Epidermal melanocyte (primary cell): ENCODE measurements around the gene CELF4.
A peak's percentile ranks its signal among the peaks of the same experiment; 100 is the strongest.

Source experiments
- DNase-seq: peaks from one replicate; pipeline ENCODE4 v3.0.0; 2011; ENCODE audit warnings: low spot score; ENCODE audit not compliant: insufficient read length

The CELF4 gene

DNA sequence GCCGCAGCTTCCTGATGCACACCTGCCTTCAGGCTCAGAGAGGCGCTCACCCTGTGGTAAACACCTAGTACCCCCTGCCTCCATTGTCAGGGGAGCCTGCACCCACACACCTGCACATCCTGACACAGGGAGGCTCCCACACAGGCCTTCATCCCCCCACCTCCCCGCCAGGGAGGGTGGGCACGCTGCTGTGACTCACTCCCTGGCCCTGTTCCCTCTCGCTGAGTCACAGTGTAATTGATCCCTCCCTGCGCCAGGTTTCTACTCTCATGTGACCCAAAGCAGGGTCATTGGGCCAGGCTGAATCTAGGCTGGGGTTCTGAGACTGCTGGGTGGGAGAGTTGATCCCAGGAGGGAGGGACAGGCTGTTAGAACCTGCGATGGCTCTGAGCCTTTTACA, 8.5 kb upstream of the CELF4 start:
- DNase-seq: no peak

DNA sequence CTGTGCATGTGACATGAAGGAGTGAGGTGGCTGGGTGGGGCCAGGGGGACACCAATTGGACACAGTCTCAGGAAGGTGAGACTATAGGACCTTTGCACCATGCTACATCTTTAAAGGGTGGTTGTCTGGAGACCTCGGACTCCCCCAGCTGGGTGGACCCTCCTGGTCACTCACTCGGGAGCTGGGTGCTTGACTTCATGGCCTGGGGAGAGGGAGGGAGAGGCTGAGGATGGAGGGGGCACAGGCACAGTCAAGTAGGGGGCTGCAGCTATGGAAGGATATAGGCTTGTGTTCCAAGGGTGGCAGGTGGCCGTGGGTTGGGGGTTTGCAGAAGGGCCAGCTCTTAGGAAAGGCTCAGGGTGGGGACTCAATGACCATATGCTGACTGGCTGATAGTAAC, 7.1 kb upstream of the CELF4 start:
- DNase-seq: no peak

DNA sequence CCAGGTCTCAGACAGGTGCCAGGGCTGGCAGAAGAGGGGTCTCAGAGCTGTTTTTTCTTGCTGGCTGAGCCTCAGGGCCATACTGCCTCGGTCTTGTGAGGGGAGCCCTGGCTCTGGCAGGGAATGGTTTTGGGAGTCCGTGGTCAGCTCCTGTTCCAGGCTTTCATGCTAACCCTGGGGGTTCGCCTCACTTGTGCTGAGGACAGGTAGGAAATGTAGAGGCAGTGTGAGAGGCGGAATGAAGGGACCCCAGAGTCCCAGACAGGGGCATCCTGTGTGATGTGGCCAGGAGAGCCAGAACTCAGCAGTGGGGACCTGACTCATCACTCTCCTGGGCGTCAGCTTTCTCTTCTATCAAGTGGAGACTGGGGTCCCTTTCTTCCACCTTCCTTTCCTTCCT, 5.7 kb upstream of the CELF4 start:
- no peak for DNase-seq

DNA sequence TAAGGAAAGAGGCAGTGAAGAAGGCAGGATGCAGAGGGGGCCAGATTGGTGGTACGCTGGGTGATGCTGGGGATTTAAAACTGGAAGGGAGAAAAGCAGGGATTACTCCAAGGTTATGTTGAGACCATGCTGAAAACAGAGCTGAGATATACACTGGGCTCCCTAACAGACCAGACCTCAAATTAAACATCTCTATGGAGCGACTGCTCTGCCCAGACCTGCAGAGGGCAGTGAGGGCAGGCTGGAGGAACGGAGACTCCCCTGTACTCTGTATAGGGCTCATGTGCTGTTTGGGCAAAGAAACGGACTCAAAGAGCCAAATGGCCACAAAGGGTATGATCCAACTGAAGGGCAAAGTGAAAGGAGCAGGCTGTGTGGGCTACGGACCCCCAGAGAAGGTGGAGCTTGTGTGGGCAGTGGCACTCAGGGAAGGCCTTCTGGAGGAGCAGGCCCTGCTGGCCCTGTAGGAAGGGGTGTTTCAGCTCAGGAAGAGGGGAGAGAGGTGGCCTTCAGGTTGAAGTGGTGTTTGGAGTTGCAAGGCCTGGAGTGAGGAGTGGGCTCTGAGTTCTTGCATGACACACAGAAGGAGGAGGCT, 4.8 kb upstream of the CELF4 start:
- no peak for DNase-seq

DNA sequence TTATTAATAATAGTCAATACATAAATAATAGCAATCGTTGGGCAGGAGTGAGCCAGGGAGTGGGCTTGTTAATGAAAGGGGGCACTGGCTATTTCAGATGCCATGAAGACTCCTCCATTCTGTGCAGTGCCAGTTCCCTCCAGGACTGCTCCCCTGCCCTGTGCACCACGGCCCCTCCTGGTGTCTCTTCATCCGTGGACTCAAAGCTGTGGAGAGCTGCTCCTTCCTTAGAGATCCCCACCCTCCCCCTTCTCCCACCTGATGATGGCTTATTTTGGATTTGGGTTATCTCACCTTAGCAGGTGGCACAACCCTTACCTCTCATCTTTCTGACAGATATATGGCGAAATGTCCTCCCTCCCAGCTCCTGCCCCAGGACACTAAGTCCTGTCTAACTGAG, 3.1 kb upstream of the CELF4 start:
- DNase-seq: no peak

DNA sequence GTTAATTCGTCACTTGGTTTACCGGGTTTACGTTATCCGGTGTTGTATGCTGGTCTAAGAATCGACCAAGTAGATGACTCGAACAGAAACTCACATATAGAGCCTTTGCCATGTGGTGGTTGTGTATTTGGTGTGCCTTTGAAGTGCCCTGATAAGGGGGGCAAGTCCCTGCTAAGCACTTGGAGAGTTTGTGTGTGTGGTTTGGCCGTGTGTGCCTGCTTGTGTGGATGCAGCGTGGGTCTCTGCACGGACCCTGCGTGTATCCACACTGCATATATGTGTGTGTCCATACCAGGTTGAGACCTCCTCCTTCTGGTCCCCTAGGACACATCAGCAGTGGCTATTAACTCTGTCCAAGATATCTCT, 2.4 kb upstream of the CELF4 start:
- DNase-seq: no peak

DNA sequence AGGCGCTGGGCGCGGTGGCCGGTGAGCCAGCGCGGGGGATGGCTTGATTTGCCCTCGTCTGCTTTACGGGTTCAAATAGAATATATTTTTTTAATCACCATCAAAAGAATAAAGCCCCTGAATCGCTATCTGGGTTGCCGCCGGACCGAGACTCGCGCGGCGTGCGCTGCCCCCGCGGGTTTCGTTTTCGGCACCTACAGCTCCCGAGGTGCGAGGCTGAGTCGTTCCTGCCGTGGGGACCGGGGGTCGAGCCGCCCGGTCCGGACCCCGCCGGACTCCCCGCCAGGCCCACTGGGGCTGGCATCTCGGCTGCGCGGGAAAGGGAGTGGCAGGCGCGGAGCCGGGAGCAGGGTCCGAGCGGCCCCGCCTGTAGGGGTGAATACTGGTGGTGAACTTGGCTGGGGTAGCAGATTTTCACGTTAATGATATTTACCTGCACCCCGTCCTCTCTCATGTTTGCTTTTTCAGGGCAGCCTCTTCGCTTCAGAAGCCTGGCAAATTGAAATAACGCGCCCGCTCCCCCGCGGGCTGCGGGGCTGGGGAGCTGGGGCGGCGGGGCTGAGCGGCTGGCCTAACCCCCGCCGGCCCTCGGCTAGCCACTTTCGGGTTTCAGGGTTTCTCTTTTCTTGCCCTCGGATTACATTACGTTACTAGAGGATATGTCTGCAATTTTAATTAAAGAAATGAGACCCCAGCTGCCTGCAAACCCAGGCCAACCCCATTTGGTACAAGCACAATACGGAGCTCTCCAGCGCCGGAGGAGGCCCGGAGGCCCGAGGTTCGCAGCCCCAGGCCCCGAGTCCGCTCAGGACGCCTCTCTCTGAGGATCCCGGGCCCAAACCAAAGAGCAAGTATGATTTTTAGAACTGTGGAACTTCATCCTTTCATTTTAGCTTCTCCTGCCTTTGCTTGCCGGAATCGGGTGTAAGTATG, 1.7 kb upstream of the CELF4 start:
- no peak for DNase-seq

DNA sequence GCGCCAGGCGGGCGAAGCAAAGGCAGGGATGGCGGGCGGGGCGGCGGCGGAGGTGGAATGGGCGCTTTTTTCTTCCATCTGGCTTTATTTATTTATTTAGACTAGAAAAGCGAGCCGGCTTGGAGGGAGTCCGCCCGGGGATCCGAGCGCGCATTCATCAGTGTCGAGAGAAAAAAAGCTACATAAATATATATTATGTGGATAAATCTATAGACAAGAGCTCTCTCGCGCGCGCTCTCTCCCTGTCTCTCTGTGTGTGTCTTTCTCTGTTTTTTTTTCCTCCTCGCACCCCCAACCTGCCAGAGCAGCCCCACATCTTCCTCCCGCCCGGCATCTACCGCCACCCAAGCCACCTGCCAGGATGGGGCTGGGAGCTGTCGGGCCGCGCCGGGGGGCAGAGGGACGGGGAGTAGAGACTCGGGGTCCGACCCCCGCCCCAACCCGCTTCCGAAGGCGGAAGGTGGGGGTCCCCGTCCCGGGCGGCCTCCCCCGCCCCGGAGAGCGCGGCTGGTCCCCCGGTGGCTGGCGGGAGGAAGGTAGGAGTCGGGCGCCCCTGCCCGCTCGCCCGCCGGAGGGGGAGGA, 972 bp upstream of the CELF4 start:
- no peak for DNase-seq

DNA sequence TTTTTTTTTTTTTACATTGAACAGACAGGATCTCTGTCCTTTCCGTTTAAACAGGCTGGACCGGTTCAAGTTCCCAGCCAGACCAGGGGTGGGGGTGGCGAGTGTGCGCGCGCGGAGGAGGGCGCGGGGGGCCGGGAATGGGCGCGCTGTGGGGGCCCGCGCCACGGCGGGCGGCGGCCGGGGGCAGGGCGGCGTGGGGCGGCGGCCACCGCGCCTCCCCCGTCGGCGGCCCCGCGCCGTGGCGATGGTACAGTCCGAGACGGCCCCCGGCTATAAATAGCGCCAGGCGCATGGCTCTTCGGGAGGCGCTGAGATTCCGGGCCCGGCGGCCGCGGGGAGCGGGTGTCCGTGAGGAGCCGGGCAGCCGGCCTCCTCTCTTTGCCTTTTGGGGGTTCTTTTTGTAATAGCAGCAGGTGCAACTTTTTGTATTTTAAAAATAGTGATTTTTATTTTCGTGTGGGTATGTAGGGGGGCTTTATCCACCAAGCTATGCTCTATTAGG, 430 bp upstream of the CELF4 start:
- peak; percentile 59 for DNase-seq

DNA sequence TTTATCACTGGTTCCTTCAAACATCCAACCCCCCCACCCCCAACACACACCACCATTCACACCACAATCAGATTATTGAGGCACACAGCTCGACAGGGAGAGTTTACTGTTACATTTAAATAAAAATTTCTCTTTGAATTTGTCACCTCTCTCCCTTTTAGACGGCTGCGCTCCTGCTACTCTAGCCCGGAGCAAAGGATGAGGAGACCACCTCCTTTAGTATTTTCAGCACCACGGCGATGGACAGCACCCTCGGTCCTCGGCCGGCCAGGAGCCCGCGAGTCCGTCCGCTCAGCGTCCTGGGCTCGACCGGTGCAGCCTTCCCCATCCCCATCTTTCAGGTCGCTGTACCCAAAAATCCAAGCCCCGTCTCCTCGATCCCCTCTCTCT, 892 bp downstream of the CELF4 start:
- DNase-seq: peak; percentile 41

DNA sequence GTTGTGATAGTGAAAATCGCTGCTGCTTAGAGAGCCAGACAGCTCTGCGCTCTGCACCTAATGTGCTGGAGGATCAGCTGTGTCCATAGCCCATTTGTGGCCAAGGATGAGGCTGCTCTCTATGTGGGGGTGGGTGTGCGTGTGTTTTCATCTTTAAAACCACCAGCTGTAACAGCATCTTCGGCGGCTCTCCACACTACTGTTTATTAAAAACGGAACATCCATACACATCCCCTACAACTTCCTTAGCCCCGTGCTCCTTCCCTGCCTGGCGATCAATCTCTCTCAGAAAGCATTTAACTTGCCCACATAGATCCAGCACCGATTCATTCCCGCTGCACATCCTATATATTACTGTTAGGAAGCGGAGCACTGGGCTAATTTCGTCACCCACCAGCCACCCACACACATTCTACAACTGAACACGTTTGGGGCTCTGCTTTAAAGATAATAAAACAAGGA, 1.6 kb downstream of the CELF4 start:
- no peak for DNase-seq

DNA sequence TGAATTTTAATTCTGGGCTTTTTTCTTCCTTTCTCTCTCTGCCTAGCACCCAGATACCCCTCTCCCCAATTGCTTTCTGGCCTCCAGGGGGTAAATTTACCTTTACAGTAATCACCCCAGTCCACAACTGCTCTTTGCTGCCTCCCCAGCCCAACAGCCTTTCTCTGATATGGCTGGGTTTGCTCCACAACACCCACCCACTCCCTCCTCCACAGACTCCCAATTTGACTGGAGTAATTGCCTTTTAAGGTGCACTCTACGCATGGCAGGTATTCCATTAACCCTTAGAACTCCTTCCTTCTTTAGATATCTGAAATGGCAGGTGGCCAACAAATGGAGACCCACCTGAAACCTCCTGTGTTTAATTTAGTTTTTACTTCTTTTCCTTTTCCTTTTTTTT, 3.6 kb downstream of the CELF4 start:
- no peak for DNase-seq

DNA sequence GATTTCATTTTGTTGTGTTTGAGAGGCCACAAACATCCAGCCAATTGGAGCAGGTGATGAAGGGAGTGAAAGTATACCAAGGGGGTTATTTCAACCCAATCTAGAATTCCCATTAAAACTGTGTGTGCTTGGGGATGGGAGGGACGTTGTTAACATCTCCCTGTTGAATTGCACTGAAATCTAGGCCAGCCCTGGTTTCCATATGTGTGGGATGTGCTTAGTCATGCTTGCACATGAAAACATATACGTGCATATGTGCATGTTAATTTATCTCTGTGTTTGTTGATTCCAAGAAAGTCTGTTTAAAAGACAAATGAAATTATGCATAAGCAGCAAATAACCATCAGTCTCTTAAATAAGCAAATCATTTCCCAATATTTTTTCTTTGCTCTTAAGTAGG, 5.6 kb downstream of the CELF4 start:
- no peak for DNase-seq

DNA sequence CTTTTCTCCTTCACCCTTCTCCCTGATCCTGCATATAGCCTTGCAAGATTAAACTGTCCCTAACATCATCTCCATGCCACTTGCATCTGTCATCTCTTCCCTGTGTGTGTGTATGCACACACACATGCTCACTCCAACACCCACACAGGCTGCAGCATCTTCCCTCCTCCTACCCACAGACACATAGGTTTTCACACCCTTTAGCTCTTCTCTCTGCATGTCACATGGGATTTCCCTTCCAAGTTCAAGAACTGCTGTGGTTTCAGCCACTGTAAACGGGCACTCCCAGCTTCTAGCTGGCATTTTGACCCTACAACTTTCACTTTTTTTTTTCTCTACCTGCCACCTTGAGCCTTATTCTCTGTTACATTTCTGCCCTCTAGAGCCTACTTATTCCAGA, 6.4 kb downstream of the CELF4 start:
- DNase-seq: no peak

DNA sequence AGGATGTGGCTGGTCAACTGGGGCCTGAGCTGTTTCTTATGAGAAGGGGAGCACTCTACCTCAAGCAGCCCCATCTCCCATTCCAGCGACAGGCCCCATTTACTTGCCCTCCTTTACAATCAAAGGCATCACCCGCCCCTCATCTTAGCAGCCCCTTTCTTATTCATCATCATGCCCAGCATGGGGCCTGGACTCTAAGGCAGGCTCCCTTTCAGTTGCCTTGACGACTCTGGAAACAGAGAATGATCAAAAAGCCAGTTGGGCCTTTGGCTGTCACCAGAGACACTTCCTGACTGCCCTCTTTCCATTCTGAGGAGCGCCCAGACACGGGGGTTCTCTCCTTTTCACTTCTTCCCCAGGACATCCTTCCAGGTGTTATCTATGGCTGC, 11.2 kb downstream of the CELF4 start:
- DNase-seq: no peak

DNA sequence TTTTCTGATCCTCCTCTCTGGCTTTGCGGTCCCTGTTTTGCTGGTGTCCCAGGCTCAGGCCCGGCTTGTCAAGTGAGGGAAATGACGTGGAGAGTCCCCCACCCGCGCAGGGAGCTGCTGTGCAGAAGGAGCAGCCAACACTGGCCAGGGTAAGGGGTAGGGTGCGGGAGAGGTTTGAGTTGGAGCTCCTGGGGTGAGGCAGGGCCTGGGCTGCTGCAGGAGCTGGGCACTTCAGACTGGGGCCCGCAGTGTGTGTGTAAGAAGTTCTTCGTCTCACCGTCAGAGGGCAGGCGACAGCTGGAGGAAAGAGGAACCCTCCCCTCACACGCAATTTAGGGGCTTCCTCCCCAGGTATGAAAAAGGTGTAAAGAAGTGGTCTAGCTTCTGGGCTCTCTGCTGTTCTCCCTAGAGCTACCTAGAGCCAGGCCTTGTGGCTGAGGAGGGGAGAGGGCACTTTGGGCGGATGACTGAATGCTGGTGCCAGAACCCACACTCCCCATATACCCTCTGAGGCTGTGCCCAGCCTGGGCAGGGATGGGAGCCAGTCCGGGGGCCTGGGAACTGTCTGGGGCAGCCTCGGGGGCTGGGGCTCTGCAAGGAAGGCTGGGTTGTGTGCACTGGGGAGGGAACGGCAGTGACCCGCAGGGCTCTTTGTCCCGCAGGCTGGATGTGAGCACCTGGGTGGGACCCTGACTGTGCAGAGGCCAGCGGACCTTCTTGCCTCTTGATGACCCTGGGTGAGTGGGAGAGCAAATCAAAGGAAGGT, 11.8 kb downstream of the CELF4 start:
- DNase-seq: no peak

DNA sequence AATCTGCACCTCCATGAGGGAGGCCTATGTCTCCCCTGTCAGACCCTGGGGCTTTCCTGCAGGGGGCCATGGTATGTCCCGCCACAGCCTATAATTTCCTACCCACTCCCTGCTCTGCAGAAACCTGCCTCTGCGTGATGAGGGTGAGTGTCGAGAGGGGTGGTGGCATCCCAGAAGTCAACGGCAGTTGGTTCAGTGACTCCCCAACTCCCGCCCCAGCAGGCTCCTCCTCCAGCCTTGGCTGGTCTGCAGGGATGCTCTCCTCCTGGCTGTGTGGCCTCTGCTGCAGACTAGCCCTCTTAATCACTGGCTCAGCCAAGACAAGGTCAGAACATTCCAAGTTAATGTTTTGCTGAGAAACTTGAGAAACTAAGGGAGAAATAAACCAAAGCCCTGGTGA, 13.3 kb downstream of the CELF4 start:
- DNase-seq: no peak

DNA sequence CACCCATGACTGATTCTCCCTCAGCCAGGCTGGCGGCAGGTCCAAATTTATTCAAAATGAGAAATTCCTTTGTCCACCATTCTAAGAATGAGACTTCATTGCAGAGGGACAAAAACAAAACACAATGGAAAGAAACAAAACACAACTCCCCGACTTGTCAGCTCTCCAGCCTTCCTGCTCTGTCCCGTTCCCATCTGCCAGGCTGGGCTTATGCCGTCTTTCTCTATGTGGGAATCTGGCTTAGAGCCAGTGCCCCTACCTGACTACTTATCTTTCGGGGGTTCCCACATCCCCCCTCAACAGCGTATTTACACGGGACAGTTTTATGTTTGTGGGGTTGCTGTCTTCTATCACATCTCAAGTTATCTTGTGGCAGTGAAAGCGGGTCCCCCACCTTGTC, 13.8 kb downstream of the CELF4 start:
- DNase-seq: no peak

DNA sequence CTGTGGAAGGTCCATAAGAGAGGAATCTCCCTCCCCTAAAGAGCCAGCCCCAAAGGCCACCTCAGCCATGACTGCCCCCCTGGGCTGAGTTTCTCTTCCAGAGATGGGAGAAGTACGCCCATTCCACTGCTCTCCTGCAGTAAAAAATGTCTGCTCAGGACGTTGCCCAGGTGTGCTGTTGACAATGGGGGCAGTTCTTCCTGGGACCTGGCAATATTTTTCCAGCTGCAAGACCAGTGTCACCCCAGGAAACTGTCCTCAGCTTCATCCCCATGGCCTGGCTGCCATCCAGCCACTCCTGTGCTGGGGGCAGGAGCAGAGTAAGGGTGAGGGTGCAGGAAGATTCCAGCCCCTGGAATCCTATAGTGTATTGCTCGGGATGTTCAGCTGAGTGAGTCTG, 14.3 kb downstream of the CELF4 start:
- DNase-seq: no peak

DNA sequence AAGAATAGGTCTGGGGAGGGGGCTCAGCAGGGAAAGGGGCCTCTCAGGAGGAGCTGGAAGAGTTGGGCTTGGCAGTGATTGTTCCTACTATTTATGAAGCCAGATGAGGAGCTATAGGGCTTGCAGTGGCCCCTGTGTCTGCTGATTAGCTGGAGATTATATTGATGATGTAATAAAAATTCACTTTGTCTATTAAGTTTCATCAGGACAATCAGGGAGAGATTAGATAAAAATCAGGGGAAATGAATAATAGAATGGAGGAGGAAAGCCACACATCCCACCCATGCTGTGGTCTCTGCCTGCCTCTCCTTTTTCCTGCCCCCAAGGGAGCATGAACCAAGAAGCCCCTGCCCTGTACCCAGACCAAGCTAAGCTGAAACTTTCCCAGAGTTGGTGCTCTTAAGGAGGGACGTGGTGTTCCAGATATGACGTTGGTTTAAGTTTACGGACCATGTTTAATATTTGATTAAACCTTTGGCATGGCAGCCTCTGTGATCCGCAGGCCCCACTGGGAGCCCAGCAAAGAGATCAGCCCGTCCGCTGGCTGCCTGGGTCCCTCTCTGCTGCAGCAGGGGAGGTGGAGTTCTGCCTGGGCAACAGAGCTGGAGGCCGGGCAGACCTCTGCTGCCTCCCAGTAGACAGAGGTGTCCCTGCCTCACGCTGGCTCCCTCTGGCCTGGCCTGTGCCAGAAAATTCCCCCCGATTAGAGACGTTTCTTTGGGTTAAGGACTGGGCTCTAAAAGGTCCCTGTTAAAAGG, 15.3 kb downstream of the CELF4 start:
- DNase-seq: no peak

DNA sequence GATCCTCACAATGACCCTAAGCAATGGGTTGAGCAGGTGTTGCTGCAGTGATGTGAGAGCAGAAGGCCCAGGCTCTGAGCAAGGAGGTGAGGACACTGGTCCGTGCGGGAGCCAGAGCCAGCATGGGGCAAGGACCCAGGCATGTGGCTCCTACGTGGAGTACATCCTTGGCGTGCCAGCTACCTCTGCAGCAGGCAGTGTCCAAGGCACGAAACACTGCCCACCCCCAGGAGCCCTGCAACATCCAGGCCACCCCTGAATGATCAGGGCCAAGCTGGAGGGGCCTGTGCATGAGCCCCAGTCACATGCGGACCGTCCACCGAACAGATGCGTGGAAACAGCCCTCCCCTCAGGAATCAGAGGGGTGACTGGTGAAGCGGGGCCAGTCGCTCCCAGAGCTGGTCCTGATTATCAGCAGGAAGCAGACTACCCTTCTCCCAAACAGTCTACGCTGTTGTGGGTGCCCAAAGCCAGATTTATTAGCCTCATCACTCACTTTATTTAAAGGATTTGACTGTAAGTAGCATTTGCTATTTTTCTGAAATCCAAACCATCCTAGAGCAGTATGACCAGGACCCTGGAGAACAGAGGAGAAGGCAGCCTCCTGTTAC, 16.8 kb downstream of the CELF4 start:
- DNase-seq: no peak
